Stimulated activated CD4-positive, alpha-beta T cell treated with anti-CD3 and anti-CD28 coated beads, Interleukin-4, amount 100 ng/mL, for 24 hours (primary cell): Measurements from ENCODE around the gene ECHS1.
A peak's percentile ranks its signal among the peaks of the same experiment; 100 is the strongest.

Source experiments
- DNase-seq: peaks from one replicate; pipeline ENCODE4 v3.0.0-alpha.2; 2020

The ECHS1 gene

GRCh38 chr10:133318494-133319127 is 54.5 kb downstream of the ECHS1 start:
- DNase-seq = peak; percentile 69

DNA sequence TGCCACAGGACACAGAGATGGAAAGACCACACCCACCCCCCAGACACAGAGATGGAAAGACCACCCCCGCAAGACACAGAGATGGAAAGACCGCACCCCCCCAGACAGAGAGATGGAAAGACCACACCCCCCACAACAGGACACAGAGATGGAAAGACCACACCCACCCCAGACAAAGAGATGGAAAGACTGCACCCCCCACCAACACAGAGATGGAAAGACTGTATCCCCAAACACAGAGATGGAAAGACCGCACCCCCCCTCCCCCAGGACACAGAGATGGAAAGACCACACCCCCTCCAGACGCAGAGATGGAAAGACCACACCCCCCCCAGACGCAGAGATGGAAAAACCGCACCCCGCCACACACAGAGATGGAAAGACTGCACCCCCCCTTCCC is 56.4 kb downstream of the ECHS1 start:
- DNase-seq = no peak

- DNase-seq = no peak
These were observed 56.9 kb downstream of the ECHS1 start for GRCh38 chr10:133316266-133316665.

GRCh38 chr10:133315847-133316246 is 57.3 kb downstream of the ECHS1 start:
- no peak for DNase-seq

- DNase-seq = no peak
These were observed 58.2 kb downstream of the ECHS1 start for GRCh38 chr10:133314911-133315310.

DNA sequence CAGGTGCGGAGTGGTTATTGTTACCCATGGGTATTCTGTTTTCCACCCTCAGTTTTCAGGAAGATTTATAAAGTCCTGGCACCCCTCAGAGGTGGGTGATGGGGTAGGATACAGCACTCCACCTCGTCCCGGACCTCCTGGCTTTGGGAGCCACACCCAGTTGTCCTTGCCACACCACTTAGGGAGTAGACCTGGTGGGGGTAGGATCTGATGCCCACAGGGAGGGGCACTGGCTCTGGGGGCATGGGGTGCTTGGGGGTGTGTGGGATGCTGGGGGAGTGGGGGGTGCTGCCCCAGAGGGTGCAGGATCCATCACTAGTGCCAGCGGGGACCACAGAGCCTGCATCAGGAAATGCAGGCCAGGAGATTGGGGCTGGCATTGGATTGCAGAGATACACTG is 60.0 kb downstream of the ECHS1 start:
- no peak for DNase-seq

DNA sequence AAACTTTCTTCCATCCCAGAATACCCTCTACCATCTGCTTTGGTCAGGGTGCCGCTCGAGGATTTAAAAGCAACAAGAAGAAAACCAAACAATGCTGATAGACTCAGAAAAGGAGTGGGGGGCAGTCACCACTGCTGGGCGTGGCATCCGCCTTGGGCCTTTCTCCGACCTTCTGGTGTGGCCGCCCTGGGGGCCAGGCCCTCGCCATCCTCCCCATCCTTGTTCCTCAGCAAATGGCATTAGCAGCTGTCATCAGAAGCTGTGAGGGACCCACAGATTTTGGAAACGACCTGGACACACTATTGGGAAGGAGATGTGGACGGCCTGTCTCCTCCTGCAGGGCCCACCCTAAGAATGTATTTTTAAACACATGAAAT is 60.4 kb downstream of the ECHS1 start:
- DNase-seq = no peak
